DMS153 treated with DMSO at 0.1 percent for 48 hours (cell line): Measurements from ENCODE around the gene SLA2.
"Not testable (repeated sequence)": the region's sequence is repeated elsewhere in the genome, so short reads cannot be mapped to it uniquely, and the experiment has no call there.

Experiments
- DNase-seq: peaks from one replicate; lab custom pipeline; 2025; ENCODE audit not compliant: unreplicated experiment; lab: John Stamatoyannopoulos, UW

The SLA2 gene

DNA sequence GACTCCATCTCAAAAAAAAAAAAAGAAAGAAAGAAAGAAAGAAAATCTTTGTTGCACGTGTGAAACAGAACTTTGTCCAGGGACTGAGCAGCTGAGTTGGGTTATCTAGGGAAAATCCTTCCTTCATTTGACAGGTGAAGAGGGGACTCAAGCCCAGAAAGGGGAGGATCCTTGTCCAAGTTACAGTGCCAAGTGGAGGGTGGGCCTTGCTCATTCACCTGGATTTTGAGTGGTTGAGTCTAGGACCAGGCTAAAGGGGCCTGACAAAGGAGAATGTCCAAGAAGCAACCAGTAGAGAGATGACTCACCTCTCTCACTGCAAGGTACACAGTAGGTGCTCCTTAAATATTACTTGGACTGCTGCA, 69.9 kb downstream of the SLA2 start:
- no peak for DNase-seq

DNA sequence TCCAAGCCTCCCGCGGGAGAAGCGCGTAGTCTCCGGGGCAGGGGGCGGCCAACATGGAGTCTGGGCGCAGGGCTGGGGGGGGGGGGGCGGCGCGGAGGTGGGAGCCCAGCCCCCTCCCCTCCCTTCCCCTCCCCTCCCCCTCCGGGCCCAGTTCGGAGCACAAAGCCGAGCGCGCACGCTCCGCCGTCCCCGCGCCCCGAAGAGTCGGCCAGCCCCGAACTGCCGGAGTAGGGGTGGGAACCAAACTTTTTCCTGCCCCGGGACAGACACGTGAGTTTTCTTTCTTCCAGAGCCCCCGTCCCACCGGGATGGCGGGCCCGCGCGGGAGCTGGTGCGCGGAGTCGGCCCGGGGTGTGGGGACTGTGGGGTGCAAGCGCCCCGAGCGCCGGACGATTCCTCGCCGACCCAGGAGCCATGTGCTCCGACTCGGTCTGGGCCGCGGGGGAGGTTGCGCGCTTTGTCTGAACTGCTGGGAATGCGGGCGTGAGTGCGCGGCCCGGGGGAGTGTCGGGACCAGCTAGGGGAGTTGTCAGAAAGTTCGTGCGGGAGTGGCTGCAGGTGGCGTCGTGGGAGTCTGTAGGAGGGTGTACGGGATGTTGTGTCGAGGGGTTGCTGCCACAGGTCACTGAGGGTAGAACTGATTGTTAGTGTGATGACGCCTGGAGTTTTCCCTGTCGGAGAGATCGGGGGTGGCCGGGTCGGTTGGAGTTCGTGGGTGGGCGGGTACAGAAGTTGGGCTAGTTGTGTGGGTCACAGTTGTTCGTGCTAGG, 71.4 kb downstream of the SLA2 start:
- no peak for DNase-seq

DNA sequence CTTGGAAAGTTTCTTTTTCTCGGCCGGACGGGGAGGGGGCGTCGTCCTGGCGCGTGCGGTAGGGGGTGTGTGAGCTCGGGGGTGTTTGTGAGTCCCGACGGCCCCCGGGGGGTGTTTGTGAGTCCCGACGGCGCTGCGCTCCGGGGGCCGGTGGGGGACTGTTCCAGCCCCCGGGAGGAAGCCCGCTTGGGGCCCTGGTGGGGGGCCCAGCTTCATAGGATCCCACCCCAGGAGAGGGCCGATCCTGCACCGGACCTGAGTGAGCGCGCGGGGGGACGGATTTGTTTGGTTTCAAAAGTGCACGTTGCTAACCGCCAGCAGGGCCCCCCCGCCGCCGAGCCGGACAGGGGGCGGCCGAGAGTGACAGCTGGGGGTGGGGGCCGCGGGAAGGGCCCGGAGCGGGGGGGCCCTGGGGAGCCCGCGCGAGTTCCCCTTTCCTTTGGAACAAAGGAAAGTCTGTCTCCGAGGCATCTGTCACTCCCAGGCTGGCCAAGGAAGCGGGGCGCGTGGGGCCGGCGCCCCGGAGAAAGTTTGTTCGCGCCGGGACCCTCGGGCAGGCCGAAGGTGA, 72.1 kb downstream of the SLA2 start:
- DNase-seq, result no peak

DNA sequence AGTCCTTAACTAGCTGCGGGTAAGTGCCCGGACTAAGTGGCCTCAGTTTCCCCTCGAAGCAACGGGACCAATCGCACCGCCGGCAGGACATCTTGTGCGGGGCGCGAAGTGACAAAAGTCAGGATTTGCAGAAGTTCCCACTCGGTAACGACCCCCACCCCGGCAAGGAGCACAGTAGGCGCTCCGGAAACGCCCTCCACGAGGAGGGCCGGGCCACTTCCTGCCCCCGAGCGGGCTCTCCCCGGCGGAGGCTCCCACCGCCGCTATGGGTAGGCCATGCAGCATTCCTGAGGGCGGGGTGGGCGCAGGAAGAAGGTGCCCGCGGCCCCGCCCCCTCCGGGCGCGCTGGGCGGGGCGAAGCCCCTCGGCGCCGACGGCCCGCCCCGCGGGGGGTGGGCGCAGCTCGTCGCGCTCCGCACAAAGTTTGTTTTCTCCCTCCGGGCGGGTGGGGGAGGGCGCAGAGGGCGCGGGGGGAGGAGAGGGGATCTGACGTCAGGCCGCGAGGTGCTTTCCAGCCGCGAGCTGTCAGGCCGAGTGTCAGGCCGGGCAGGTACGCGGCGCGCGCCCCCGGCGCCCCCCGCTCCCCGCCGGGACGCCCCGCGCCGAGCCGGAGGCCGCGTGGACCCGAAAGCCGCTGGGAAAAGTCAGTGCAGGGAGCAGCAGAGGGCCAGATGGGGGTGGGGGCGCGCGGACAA, 72.7 kb downstream of the SLA2 start, which contains the start of gene TGIF2:
Gene TGIF2 (plus strand): TSS at position 495 of the 695 bp plus-strand sequence. CDS start 5,178 bp downstream, outside the sequence.
- no peak for DNase-seq

DNA sequence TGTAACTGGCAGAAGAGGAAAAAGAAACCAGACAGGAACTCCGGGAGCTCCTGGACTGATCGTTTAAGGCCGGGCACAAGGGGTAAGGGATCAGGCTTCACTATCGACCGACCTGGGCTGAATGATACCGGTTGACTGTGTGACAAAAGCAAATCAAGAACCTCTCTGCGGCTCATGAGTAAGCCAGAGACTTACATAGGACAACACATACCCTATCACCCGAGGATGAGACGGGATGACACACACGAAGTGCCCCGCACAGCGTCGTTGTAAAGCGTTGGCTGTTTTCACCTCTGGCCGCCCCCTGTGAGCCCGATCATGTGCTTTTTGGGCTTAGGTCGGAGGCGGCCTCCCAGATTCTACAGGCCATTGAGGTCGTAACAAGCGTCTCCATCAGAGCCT, 73.3 kb downstream of the SLA2 start:
- no peak for DNase-seq

DNA sequence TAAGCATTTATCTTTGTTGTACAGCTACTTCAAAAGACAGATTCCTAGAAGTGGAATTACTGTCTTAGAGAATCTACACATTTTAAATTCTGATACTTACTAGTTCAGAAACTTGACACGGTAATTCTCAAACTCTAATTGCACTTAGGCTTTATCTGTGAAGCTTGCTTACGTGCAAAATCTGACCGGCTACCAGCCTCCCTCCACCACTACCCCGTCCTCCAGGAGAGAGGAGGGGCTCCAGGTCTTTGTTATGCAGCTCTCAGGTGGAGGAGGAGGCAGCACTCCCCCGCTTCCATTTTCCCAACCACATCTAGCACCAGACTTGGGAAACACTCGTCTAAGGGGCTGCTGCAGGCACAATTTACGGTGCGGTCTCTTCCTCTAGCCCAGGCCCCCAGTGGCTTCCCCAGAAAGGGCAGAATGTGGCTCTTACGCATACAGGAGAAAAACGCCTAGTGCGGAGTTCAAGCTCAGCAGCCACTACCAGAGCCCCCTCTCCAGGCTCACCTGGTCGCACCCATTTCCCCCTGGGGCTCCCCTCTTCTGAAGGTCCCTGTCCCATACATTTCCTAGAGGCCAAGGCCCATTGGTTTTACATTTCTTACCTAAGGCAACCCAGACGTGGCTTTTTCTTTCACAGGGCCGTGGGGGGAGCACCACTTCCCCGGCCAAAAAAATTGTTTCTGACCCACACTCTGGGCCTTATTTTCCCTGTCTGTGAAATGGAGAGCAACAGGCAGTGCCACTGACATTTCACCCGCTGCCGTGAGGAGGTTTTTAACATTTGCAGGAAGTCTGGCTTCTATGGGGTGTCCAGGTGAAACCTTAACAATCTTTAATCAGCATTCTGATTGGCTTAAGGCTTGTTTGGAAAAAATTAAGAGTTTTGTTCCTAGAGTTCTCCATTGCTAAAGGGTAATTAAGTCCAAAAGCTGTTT, 74.2 kb downstream of the SLA2 start:
- DNase-seq, result no peak

DNA sequence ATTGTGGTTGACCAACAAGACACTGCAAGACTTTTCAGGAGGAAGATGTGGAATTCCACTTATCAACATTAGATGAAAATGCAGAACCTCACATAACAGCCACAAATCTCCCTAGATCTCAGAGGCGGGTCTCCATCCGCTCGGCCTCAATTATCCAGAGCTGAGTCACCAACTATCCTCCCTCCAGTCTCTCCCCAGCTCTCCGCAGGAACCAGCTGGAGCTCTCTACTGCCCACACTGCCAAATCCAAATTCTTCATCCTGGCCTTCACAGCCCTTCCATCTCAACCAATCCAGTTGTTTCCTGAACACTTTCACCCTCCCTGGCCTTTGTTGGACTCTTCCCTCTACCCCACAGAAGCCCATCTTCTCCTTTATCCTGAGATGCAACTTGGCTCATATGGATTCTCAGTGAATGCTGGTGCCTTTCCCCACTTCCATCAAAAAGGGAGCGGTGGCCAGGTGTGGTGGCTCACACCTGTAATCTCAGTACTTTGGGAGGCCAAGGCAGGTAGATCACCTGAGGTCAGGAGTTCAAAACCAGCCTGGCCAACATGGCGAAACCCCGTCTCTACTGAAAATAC, 76.1 kb downstream of the SLA2 start:
- no peak for DNase-seq

DNA sequence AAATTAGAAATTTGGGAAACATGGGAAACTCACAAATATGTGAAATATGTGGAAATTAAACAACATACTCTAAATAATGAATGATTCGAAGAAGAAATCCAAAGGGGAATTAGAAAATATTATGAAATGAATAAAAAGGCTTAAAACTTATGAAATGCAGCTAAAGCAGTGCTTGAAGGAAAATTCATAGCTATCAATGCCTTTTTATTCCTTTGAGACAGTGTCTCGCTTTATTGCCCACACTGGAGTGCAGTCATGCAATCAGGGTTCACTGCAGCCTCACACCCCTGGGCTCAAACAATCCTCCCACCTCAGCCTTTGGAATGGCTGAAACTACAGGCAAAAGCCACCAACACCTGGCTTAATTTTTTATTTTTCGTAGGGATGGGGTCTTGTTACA, 80.5 kb downstream of the SLA2 start:
- no peak for DNase-seq

DNA sequence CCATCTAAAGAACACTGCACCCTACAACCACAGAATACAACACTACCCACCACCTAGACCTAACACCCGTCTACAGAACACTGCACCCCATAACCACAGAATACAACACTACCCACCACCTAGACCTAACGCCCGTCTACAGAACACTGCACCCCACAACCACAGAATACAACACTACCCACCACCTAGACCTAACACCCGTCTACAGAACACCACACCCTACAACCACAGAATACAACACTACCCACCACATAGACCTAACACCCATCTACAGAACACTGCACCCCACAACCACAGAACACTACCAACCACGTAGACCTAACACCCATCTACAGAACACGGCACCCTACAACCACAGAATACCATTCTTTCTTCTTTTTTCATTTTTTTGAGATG, 81.3 kb downstream of the SLA2 start:
- not testable (repeated sequence) for DNase-seq

DNA sequence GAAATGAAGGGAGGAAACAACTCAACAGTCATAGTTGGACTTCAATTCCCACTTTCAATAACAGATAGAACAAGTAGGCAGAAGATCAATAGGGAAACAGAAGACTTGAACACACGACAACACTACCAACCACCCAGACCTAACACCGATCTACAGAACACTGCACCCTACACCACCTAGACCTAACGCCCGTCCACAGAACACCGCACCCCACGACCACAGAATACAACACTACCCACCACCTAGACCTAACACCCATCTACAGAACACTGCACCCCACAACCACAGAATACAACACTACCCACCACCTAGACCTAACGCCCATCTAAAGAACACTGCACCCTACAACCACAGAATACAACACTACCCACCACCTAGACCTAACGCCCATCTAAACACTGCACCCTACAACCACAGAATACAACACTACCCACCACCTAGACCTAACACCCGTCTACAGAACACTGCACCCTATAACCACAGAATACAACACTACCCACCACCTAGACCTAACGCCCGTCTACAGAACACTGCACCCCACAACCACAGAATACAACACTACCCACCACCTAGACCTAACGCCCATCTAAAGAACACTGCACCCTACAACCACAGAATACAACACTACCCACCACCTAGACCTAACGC, 81.8 kb downstream of the SLA2 start:
- not testable (repeated sequence) for DNase-seq

DNA sequence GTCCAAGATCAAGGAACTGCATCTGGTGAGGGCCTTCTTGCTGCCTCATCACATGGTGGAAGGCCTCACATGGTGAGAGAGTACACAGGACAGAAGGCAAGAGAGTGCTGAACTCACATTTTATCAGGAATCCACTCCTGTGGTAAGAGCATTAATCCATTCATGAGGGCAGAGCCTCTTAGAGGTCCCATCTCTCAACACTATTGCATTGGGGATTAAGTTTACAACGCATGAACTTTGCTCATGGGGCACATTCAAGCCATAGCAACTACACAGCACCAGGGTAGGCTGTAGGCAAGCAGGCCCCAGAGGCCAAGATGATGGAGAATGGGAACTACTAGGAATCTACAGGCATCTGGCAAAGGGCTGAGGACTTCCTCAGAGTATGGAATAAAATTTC, 82.6 kb downstream of the SLA2 start:
- DNase-seq, result no peak

DNA sequence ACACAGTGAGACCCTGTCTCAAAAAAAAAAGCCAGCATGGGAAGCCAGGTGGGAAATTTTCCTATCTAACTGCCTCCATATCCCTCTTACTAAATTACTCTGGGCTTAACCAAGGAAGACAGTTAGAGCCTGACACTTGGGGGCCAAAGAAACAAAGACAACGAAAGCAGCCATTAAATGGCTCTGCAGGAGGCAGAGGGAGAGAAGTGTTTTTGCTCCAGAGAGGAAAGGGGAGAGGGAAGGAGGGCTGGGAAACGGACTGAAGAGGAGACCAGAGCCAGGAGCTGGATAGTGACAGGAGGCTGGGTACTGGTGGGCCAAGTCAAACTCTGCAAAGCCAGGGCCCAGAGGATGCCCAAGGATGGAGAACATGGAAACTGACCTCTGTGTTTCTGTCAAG, 83.3 kb downstream of the SLA2 start:
- no peak for DNase-seq
